Measurements from ENCODE around the gene CHCHD3. TPM values are rescaled to one million over a fixed set of nuclear protein-coding genes. Genes with fewer than 3 reads are reported as not detected.

CHCHD3 gene
- polyA plus RNA-seq, 3 donors: 30.5 to 56.7 (median 48.8) TPM

- H2AFZ ChIP-seq (ENCODE audit: insufficient read depth, low read depth, low read length, poor library complexity, severe bottlenecking): no peak overlapping the region
- no peak overlapping the region for H3K27ac ChIP-seq (ENCODE audit: low read depth in 1 of 2, low read length in 2 of 2)
- peaks cover 13% of the 10 kb centered on the region for H4K20me1 ChIP-seq (ENCODE audit: insufficient read depth, low read length)
- peaks cover 0 to 8% of the 10 kb centered on the region in 2 donors for H3K4me1 ChIP-seq (ENCODE audit: control insufficient read depth in 1 of 2, insufficient read depth in 2 of 2, low read length in 2 of 2)
- peaks cover 0 to 6% of the 10 kb centered on the region in 2 donors for H3K36me3 Mint-ChIP-seq
- no peak for DNase-seq
- H3K4me3 ChIP-seq (replicated peaks in 1 of 3; ENCODE audit: low read depth in 2 of 3, low read length in 3 of 3): no peak overlapping the region
- intact Hi-C loops (cut with micrococcal nuclease): no loop called here
- H3K27me3 ChIP-seq (ENCODE audit: control insufficient read depth in 2 of 2, insufficient read depth in 2 of 2, low read length in 2 of 2): no peaks in the 10 kb centered on the region
- no peaks in the 10 kb centered on the region for H3K27me3 Mint-ChIP-seq (ENCODE audit: low read depth in 3 of 3)
- no peaks in the 10 kb centered on the region for H3K36me3 ChIP-seq (replicated peaks in 1 of 2; ENCODE audit: control insufficient read depth in 1 of 2, insufficient read depth in 2 of 2, low read length in 2 of 2)
- H3K9me3 ChIP-seq (replicated peaks in 1 of 2; ENCODE audit: control insufficient read depth in 1 of 2, insufficient read depth in 1 of 2, low read length in 2 of 2): no peaks in the 10 kb centered on the region
- peaks cover 14% of the 10 kb centered on the region for H3K4me1 Mint-ChIP-seq
- no peak overlapping the region for H3K9ac ChIP-seq (ENCODE audit: insufficient read depth, low read length, poor library complexity, severe bottlenecking)
- no peak for TF ChIP-seq CTCF (IDR thresholded peaks at IDR 0.05)
- H3K4me2 ChIP-seq (replicated peaks; ENCODE audit: extremely low read depth, low read length, poor library complexity, severe bottlenecking): no peak overlapping the region
- peaks cover 0 to 5% (median 0%) of the 10 kb centered on the region in 7 donors for H3K9me3 Mint-ChIP-seq
- no CpG with 5 or more reads among the region's 1 CpG for WGBS (ENCODE audit: insufficient coverage)
- no peaks in the 10 kb centered on the region for H3K79me2 ChIP-seq (ENCODE audit: insufficient read depth, low read length)
- H3K27ac Mint-ChIP-seq: no peak overlapping the region
- no peak overlapping the region for H3K4me3 Mint-ChIP-seq
These were observed 41.7 kb downstream of the CHCHD3 start for GRCh38 chr7:133040178-133040577.

- Histone ChIP-seq H3K4me2 (replicated peaks; ENCODE audit: extremely low read depth, low read length, poor library complexity, severe bottlenecking) (no peak overlapping the region), H3K9me3 (replicated peaks in 1 of 2; ENCODE audit: control insufficient read depth in 1 of 2, insufficient read depth in 1 of 2, low read length in 2 of 2) (no peaks in the 10 kb centered on the region), H3K79me2 (ENCODE audit: insufficient read depth, low read length) (no peaks in the 10 kb centered on the region), H2AFZ (ENCODE audit: insufficient read depth, low read depth, low read length, poor library complexity, severe bottlenecking) (no peak overlapping the region), H3K4me1 (ENCODE audit: control insufficient read depth in 1 of 2, insufficient read depth in 2 of 2, low read length in 2 of 2) (peaks cover 0 to 12% of the 10 kb centered on the region in 2 donors), H3K27ac (ENCODE audit: low read depth in 1 of 2, low read length in 2 of 2) (no peak overlapping the region), H4K20me1 (ENCODE audit: insufficient read depth, low read length) (peaks cover 10% of the 10 kb centered on the region), H3K36me3 (replicated peaks in 1 of 2; ENCODE audit: control insufficient read depth in 1 of 2, insufficient read depth in 2 of 2, low read length in 2 of 2) (no peaks in the 10 kb centered on the region), H3K9ac (ENCODE audit: insufficient read depth, low read length, poor library complexity, severe bottlenecking) (no peak overlapping the region), H3K27me3 (ENCODE audit: control insufficient read depth in 2 of 2, insufficient read depth in 2 of 2, low read length in 2 of 2) (no peaks in the 10 kb centered on the region), H3K4me3 (replicated peaks in 1 of 3; ENCODE audit: low read depth in 2 of 3, low read length in 3 of 3) (no peak overlapping the region)
- TF ChIP-seq CTCF (IDR thresholded peaks at IDR 0.05): no peak
- intact Hi-C loops (cut with micrococcal nuclease): no loop called here
- 100% methylated on average over 1 of the region's 2 CpGs for WGBS (ENCODE audit: insufficient coverage)
- Mint-ChIP-seq H3K27me3 (ENCODE audit: low read depth in 3 of 3) (no peaks in the 10 kb centered on the region), H3K36me3 (peaks cover 5 to 6% of the 10 kb centered on the region in 2 donors), H3K4me1 (peaks cover 19% of the 10 kb centered on the region), H3K9me3 (peaks cover 0 to 7% (median 2%) of the 10 kb centered on the region in 7 donors), H3K4me3 (no peak overlapping the region), H3K27ac (no peak overlapping the region)
- DNase-seq: no peak
These were observed 42.3 kb downstream of the CHCHD3 start for GRCh38 chr7:133039614-133040013.
